ENCODE data around the gene HIGD2B. TPM values are rescaled to one million over a fixed set of nuclear protein-coding genes. Genes with fewer than 3 reads are reported as not detected.

HIGD2B gene
- polyA plus RNA-seq, 2 of the 4 experiments (the other 2 are of a cell fraction), result not detected

DNA sequence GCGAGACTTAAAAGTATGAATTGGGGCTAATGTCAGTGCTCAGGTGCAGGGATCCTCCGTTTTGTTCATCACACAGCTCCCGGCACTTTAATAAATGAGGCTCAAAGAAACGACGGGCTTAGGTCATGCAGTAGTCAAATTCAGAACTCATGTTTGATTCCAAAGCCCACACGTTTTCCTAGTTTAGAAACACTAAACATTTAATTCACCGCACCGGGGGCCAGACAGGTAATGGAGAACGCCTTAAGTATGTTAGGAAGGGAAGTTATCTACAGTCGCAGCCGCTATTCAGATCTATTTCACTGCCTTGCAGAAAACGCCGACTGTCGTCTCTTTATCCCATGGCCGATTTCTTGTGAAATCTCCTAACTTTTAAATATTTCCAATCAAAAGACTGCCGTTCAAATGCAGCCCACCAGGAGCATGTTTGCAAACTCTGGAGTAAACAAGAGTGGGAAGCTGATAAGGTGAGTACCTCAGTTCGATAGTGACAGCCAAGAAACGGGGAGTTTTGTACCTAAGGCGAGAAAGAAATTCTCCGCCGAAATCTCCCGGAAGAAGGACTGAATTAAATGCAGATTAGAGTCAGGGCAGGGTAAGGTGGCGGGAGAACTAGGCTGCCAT is 569 bp downstream of the HIGD2B start:
- TF ChIP-seq HOXA7 (CRISPR knock-in tag; IDR thresholded peaks at IDR 0.05) (peak; percentile 42; the same call in 1 of the 2 replicates), ZSCAN20 (CRISPR knock-in tag; IDR thresholded peaks at IDR 0.05) (no peak), HOXB5 (CRISPR knock-in tag; IDR thresholded peaks at IDR 0.05) (peak; percentile 72; the same call in 1 of the 2 replicates), HOXB13 (CRISPR knock-in tag; IDR thresholded peaks at IDR 0.05; ENCODE audit: low read depth) (0 out of 2 replicates have a peak, but pooled peaks have one; percentile 33), EHF (CRISPR knock-in tag; IDR thresholded peaks at IDR 0.05) (peak; percentile 88; the same call in 1 of the 2 replicates), HEYL (CRISPR knock-in tag; IDR thresholded peaks at IDR 0.05) (no peak), CBX2 (IDR thresholded peaks at IDR 0.05; ENCODE audit: borderline replicate concordance, low read depth) (no peak), MAZ (IDR thresholded peaks at IDR 0.05; ENCODE audit: borderline replicate concordance, low read depth, low read length) (no peak), TP53 (CRISPR knock-in tag; IDR thresholded peaks at IDR 0.05) (peak; percentile 74; the same call in 1 of the 2 replicates), GATA3 (IDR thresholded peaks at IDR 0.05; ENCODE audit: borderline replicate concordance) (no peak)
- TF ChIP-seq, protein P1, sequence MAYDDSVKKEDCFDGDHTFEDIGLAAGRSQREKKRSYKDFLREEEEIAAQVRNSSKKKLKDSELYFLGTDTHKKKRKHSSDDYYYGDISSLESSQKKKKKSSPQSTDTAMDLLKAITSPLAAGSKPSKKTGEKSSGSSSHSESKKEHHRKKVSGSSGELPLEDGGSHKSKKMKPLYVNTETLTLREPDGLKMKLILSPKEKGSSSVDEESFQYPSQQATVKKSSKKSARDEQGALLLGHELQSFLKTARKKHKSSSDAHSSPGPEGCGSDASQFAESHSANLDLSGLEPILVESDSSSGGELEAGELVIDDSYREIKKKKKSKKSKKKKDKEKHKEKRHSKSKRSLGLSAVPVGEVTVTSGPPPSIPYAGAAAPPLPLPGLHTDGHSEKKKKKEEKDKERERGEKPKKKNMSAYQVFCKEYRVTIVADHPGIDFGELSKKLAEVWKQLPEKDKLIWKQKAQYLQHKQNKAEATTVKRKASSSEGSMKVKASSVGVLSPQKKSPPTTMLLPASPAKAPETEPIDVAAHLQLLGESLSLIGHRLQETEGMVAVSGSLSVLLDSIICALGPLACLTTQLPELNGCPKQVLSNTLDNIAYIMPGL (CRISPR knock-in tag; IDR thresholded peaks at IDR 0.05; ENCODE audit: borderline replicate concordance), result peak; percentile 80; the same call in 1 of the 2 replicates
- TF ChIP-seq, protein P2, sequence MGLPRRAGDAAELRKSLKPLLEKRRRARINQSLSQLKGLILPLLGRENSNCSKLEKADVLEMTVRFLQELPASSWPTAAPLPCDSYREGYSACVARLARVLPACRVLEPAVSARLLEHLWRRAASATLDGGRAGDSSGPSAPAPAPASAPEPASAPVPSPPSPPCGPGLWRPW (IDR thresholded peaks at IDR 0.05), result no peak
- 34% methylated on average over 23 of the region's 23 CpGs for WGBS (ENCODE audit: missing lambda C conversion rate)
- FAIRE-seq, result no peak
- Histone ChIP-seq H3K4me2 (peak overlapping the region; percentile 87), H3K4me1 (peaks cover 8% of the 10 kb centered on the region; the same call in 1 of the 3 replicates), H3K4me3 (peak overlapping the region; percentile 67), H3K9me3 (no peaks in the 10 kb centered on the region), H3K27ac (peak overlapping the region; percentile 88 to 89)
- peak in 1 of 2 experiments; percentile 26 for DNase-seq (ENCODE audit: low read depth in 1 of 2, low spot score in 1 of 2)
- peak; percentile 12 to 20 for ATAC-seq
- CTCF ChIA-PET, result interaction anchor here (0.7 to 2.5 kb wide), 9 partner anchors 10 to 86 kb away, joined by 3 to 18 read pairs (median 6); no protein-coding TSS in a partner anchor
- POLR2A ChIA-PET, result interaction anchor here (1.0 to 2.1 kb wide), 9 partner anchors 8 to 310 kb away, joined by 3 to 8 read pairs (median 5); partner anchors contain the start of gene HEXA

DNA sequence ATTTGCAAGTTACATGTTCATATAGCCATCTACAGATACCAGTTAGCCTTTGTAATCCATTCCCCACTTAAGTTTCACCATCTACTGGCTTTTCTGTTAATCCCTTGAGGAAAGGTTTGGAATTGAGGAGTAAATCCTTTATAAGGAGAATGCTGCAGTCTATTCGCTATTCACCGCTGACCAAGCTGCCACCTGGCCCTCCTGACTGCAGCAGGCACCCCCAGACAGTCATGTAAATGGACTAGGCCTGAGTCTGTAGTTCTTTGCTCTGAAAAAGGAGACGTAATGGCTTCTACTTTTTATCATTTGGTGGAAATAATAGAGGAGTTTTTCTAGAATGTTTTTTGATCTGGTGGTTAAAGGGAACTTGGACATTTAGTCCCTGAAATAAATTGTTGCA is 3.2 kb downstream of the HIGD2B start:
- Histone ChIP-seq H3K4me2 (no peak overlapping the region), H3K9me3 (no peaks in the 10 kb centered on the region), H3K4me1 (peaks cover 8% of the 10 kb centered on the region; the same call in 1 of the 3 replicates), H3K27ac (no peak overlapping the region), H3K4me3 (no peak overlapping the region)
- DNase-seq (ENCODE audit: low read depth in 1 of 2, low spot score in 1 of 2) (no peak), ATAC-seq (no peak), FAIRE-seq (no peak)
- WGBS (ENCODE audit: missing lambda C conversion rate), result 91% methylated on average over 3 of the region's 3 CpGs
- POLR2A ChIA-PET, result no interaction called here
- CTCF ChIA-PET, result interaction anchor here (0.6 to 2.5 kb wide), 2 partner anchors 49 to 83 kb away, joined by 3 to 8 read pairs; no protein-coding TSS in a partner anchor
- TF ChIP-seq EHF (CRISPR knock-in tag; IDR thresholded peaks at IDR 0.05) (no peak), FOXS1 (CRISPR knock-in tag; IDR thresholded peaks at IDR 0.05) (no peak), HOXB5 (CRISPR knock-in tag; IDR thresholded peaks at IDR 0.05) (no peak), HOXA7 (CRISPR knock-in tag; IDR thresholded peaks at IDR 0.05) (no peak), ESRRA (IDR thresholded peaks at IDR 0.05; ENCODE audit: borderline replicate concordance, low read length) (no peak), GATA3 (IDR thresholded peaks at IDR 0.05; ENCODE audit: borderline replicate concordance) (no peak), NR3C1 (IDR thresholded peaks at IDR 0.05) (no peak)
- TF ChIP-seq, protein P3, sequence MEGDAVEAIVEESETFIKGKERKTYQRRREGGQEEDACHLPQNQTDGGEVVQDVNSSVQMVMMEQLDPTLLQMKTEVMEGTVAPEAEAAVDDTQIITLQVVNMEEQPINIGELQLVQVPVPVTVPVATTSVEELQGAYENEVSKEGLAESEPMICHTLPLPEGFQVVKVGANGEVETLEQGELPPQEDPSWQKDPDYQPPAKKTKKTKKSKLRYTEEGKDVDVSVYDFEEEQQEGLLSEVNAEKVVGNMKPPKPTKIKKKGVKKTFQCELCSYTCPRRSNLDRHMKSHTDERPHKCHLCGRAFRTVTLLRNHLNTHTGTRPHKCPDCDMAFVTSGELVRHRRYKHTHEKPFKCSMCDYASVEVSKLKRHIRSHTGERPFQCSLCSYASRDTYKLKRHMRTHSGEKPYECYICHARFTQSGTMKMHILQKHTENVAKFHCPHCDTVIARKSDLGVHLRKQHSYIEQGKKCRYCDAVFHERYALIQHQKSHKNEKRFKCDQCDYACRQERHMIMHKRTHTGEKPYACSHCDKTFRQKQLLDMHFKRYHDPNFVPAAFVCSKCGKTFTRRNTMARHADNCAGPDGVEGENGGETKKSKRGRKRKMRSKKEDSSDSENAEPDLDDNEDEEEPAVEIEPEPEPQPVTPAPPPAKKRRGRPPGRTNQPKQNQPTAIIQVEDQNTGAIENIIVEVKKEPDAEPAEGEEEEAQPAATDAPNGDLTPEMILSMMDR (IDR thresholded peaks at IDR 0.05), result no peak

DNA sequence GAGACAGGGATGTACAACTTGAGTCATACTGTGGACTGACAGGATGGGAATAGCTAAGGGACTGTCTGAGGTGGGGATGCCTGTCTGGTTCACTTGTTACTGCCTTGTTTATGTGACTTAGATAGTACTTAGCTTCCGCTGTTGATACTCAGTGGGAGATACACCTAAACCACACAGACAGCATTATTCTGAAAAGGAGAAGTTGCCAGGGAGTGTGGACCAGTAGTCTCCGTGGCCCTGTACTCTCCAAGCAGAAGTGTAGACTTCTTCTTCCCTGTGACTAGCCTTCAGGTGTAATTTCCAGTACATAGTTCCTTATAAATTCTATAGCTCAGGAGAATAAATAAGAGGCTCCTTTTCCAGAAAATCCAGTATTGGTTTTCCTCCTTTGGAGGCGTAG is 5.1 kb downstream of the HIGD2B start:
- 46% methylated on average over 3 of the region's 3 CpGs for WGBS (ENCODE audit: missing lambda C conversion rate)
- Histone ChIP-seq H3K27ac (no peak overlapping the region), H3K4me2 (no peak overlapping the region), H3K9me3 (no peaks in the 10 kb centered on the region), H3K4me1 (peaks cover 4% of the 10 kb centered on the region; the same call in 1 of the 3 replicates), H3K4me3 (no peak overlapping the region)
- ATAC-seq, result no peak
- DNase-seq (ENCODE audit: low read depth in 1 of 2, low spot score in 1 of 2), result no peak
- no peak for FAIRE-seq
- ChIA-PET POLR2A (no interaction called here), CTCF (interaction anchor here (0.7 to 3.3 kb wide), 4 partner anchors 10 to 368 kb away, joined by 3 to 22 read pairs (median 6); no protein-coding TSS in a partner anchor)
- TF ChIP-seq RNF2 (IDR thresholded peaks at IDR 0.05; ENCODE audit: borderline replicate concordance, low read depth) (no peak), SREBF2 (IDR thresholded peaks at IDR 0.05) (no peak), EP300 (IDR thresholded peaks at IDR 0.05) (no peak), FOXS1 (CRISPR knock-in tag; IDR thresholded peaks at IDR 0.05) (no peak), ZFP36 (IDR thresholded peaks at IDR 0.05; ENCODE audit: borderline replicate concordance, partially characterized antibody) (no peak), CBX2 (IDR thresholded peaks at IDR 0.05; ENCODE audit: borderline replicate concordance, low read depth) (no peak), RCOR1 (IDR thresholded peaks at IDR 0.05; ENCODE audit: low read depth, low read length) (no peak), ZSCAN20 (CRISPR knock-in tag; IDR thresholded peaks at IDR 0.05) (no peak), RAD21 (conservative IDR thresholded peaks at IDR 0.05 in 1 of 2, IDR thresholded peaks at IDR 0.05 in 1 of 2) (no peak), JUN (IDR thresholded peaks at IDR 0.05) (no peak), CHD2 (IDR thresholded peaks at IDR 0.05; ENCODE audit: low read length, partially characterized antibody) (no peak), EHF (CRISPR knock-in tag; IDR thresholded peaks at IDR 0.05) (no peak), RFX5 (IDR thresholded peaks at IDR 0.05) (no peak)
- TF ChIP-seq, protein P2 (IDR thresholded peaks at IDR 0.05), result no peak

Measured in A549 (cell line).